HG03521 (cell line): ENCODE results near the gene BATF3.
A peak's percentile ranks its signal among the peaks of the same experiment; 100 is the strongest.

Experiments used
- ATAC-seq: cut with Tn5 transposase; IDR thresholded peaks from one replicate; pipeline ENCODE4 v1.9.1; 2021; ENCODE audit warnings: mild to moderate bottlenecking, moderate library complexity; ENCODE audit not compliant: unreplicated experiment

BATF3 gene

GRCh38 chr1:212685429-212685828 is 14.2 kb downstream of the BATF3 start:
- ATAC-seq = no peak

GRCh38 chr1:212684521-212685090 is 15.0 kb downstream of the BATF3 start:
- ATAC-seq = no peak

GRCh38 chr1:212684076-212684475 is 15.6 kb downstream of the BATF3 start:
- ATAC-seq = no peak

GRCh38 chr1:212683357-212683722 is 16.3 kb downstream of the BATF3 start:
- ATAC-seq = peak; percentile 71

GRCh38 chr1:212680680-212681389 is 18.8 kb downstream of the BATF3 start:
- no peak for ATAC-seq

GRCh38 chr1:212678456-212679410 is 20.9 kb downstream of the BATF3 start:
- ATAC-seq = peak; percentile 57

GRCh38 chr1:212677573-212677972 is 22.1 kb downstream of the BATF3 start:
- ATAC-seq = no peak

GRCh38 chr1:212677136-212677535 is 22.5 kb downstream of the BATF3 start:
- ATAC-seq = no peak

- no peak for ATAC-seq
These were observed 24.0 kb downstream of the BATF3 start for GRCh38 chr1:212675675-212676074.

GRCh38 chr1:212674872-212675271 is 24.8 kb downstream of the BATF3 start:
- no peak for ATAC-seq

- ATAC-seq = no peak
These were observed 28.2 kb downstream of the BATF3 start for GRCh38 chr1:212671342-212672031.

- no peak for ATAC-seq
These were observed 28.8 kb downstream of the BATF3 start for GRCh38 chr1:212670882-212671281.

- no peak for ATAC-seq
These were observed 29.3 kb downstream of the BATF3 start for GRCh38 chr1:212670301-212670700.

- ATAC-seq = no peak
These were observed 30.0 kb downstream of the BATF3 start for GRCh38 chr1:212669600-212669999.

- no peak for ATAC-seq
These were observed 30.5 kb downstream of the BATF3 start for GRCh38 chr1:212669102-212669501.

GRCh38 chr1:212668477-212668876 is 31.2 kb downstream of the BATF3 start:
- ATAC-seq = no peak

GRCh38 chr1:212667223-212668139 is 32.2 kb downstream of the BATF3 start:
- ATAC-seq = no peak

- ATAC-seq = no peak
These were observed 33.4 kb downstream of the BATF3 start for GRCh38 chr1:212666116-212666775.
